ENCODE results near the gene NT5C3A.

- TF ChIP-seq, protein P1, sequence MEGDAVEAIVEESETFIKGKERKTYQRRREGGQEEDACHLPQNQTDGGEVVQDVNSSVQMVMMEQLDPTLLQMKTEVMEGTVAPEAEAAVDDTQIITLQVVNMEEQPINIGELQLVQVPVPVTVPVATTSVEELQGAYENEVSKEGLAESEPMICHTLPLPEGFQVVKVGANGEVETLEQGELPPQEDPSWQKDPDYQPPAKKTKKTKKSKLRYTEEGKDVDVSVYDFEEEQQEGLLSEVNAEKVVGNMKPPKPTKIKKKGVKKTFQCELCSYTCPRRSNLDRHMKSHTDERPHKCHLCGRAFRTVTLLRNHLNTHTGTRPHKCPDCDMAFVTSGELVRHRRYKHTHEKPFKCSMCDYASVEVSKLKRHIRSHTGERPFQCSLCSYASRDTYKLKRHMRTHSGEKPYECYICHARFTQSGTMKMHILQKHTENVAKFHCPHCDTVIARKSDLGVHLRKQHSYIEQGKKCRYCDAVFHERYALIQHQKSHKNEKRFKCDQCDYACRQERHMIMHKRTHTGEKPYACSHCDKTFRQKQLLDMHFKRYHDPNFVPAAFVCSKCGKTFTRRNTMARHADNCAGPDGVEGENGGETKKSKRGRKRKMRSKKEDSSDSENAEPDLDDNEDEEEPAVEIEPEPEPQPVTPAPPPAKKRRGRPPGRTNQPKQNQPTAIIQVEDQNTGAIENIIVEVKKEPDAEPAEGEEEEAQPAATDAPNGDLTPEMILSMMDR (IDR thresholded peaks at IDR 0.05), result peak; percentile 28 to 84 (median 67)
- TF ChIP-seq POLR2AphosphoS5 (IDR thresholded peaks at IDR 0.05), result no peak
Measured at GRCh38 chr7:33050535-33051318, 11.8 kb downstream of the NT5C3A start.
